ENCODE measurements around the gene HNRNPUL2. TPM values are rescaled to one million over a fixed set of nuclear protein-coding genes. Genes with fewer than 3 reads are reported as not detected.

HNRNPUL2 gene
- total and polyA plus RNA-seq, 9 of the 15 experiments (the other 6 are each of a cell fraction or from before 2014, with no cell fraction given): 0.89 to 44.3 (median 15.2) TPM

DNA sequence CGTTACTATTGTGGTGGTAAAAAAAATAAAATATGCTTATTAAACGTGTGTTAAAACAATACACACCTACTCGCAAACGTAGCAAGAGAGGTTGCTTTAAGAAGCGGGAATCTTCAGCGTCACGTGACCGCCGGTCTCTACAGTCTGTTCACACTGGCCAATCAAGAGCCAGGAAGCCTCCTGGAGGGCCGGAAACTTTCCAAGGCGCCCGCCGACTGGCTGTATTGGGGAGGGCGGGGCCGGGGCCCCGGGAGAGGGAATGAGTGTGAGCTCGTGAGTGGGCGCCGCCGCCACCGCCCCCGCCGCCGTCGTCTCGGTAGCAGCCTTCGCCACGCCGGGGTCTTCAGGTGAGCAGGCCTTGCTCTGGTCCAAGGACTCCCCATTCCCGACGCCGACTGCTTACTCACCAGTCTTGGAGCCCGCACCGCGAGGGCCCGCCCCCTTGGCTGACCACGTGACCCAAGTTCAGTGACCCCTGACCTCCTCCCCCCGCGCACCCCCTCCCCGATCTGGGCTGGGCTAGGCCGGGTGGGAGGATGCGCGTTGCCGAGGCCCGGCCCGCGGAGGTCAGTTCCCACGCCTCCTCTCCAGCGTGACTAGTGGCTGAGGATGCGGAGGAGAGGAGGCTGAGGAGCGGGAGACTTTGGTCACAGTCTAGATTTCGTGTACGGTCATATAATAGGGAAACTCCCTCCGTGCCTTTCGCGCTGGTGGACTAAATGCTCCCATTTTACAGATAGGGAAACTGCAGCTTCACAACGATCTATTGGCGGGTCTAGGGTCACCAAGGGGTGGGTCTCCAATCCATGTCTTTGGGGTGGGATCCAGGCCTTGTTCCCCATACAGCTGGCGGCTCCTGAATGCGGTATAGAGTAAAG is 44.1 kb upstream of the HNRNPUL2 start, which contains the start of gene TAF6L (continued):
- TF ChIP-seq, protein P1, sequence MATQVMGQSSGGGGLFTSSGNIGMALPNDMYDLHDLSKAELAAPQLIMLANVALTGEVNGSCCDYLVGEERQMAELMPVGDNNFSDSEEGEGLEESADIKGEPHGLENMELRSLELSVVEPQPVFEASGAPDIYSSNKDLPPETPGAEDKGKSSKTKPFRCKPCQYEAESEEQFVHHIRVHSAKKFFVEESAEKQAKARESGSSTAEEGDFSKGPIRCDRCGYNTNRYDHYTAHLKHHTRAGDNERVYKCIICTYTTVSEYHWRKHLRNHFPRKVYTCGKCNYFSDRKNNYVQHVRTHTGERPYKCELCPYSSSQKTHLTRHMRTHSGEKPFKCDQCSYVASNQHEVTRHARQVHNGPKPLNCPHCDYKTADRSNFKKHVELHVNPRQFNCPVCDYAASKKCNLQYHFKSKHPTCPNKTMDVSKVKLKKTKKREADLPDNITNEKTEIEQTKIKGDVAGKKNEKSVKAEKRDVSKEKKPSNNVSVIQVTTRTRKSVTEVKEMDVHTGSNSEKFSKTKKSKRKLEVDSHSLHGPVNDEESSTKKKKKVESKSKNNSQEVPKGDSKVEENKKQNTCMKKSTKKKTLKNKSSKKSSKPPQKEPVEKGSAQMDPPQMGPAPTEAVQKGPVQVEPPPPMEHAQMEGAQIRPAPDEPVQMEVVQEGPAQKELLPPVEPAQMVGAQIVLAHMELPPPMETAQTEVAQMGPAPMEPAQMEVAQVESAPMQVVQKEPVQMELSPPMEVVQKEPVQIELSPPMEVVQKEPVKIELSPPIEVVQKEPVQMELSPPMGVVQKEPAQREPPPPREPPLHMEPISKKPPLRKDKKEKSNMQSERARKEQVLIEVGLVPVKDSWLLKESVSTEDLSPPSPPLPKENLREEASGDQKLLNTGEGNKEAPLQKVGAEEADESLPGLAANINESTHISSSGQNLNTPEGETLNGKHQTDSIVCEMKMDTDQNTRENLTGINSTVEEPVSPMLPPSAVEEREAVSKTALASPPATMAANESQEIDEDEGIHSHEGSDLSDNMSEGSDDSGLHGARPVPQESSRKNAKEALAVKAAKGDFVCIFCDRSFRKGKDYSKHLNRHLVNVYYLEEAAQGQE (IDR thresholded peaks at IDR 0.05; ENCODE audit: borderline replicate concordance): peak; percentile 82
- TF ChIP-seq, protein P1 (CRISPR knock-in tag; IDR thresholded peaks at IDR 0.05; ENCODE audit: low read depth): no peak
- TF ChIP-seq, protein P2, sequence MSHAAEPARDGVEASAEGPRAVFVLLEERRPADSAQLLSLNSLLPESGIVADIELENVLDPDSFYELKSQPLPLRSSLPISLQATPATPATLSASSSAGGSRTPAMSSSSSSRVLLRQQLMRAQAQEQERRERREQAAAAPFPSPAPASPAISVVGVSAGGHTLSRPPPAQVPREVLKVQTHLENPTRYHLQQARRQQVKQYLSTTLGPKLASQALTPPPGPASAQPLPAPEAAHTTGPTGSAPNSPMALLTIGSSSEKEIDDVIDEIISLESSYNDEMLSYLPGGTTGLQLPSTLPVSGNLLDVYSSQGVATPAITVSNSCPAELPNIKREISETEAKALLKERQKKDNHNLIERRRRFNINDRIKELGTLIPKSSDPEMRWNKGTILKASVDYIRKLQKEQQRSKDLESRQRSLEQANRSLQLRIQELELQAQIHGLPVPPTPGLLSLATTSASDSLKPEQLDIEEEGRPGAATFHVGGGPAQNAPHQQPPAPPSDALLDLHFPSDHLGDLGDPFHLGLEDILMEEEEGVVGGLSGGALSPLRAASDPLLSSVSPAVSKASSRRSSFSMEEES (CRISPR knock-in tag; IDR thresholded peaks at IDR 0.05): peak; percentile 99
- peak; percentile 63; the same call in 1 of the 2 replicates for TF ChIP-seq POLR2AphosphoS2 (IDR thresholded peaks at IDR 0.05; ENCODE audit: low read length)
- TF ChIP-seq, protein P3, sequence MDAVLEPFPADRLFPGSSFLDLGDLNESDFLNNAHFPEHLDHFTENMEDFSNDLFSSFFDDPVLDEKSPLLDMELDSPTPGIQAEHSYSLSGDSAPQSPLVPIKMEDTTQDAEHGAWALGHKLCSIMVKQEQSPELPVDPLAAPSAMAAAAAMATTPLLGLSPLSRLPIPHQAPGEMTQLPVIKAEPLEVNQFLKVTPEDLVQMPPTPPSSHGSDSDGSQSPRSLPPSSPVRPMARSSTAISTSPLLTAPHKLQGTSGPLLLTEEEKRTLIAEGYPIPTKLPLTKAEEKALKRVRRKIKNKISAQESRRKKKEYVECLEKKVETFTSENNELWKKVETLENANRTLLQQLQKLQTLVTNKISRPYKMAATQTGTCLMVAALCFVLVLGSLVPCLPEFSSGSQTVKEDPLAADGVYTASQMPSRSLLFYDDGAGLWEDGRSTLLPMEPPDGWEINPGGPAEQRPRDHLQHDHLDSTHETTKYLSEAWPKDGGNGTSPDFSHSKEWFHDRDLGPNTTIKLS (IDR thresholded peaks at IDR 0.05; ENCODE audit: borderline replicate concordance, low read depth): peak; percentile 40; the same call in 1 of the 2 replicates
- no peak for TF ChIP-seq ZBTB17 (CRISPR knock-in tag; IDR thresholded peaks at IDR 0.05)
- no peak for TF ChIP-seq ZNF717 (CRISPR knock-in tag; IDR thresholded peaks at IDR 0.05)
- no peak for TF ChIP-seq ZNF24 (IDR thresholded peaks at IDR 0.05)
- TF ChIP-seq, protein P4, sequence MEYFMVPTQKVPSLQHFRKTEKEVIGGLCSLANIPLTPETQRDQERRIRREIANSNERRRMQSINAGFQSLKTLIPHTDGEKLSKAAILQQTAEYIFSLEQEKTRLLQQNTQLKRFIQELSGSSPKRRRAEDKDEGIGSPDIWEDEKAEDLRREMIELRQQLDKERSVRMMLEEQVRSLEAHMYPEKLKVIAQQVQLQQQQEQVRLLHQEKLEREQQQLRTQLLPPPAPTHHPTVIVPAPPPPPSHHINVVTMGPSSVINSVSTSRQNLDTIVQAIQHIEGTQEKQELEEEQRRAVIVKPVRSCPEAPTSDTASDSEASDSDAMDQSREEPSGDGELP (CRISPR knock-in tag; IDR thresholded peaks at IDR 0.05; ENCODE audit: borderline replicate concordance): peak; percentile 87
- TF ChIP-seq, protein P5, sequence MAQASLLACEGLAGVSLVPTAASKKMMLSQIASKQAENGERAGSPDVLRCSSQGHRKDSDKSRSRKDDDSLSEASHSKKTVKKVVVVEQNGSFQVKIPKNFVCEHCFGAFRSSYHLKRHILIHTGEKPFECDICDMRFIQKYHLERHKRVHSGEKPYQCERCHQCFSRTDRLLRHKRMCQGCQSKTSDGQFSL (CRISPR knock-in tag; IDR thresholded peaks at IDR 0.05): peak; percentile 95
- TF ChIP-seq, protein P5 (tag; IDR thresholded peaks at IDR 0.05): peak in 1 of 2 experiments; percentile 87; a peak in 2 of 4 replicates
- no peak for TF ChIP-seq SMARCE1 (IDR thresholded peaks at IDR 0.05)
- 0 out of 4 replicates have a peak, but pooled peaks of 1 of the 2 experiments have one; percentile 18 for TF ChIP-seq SIX5 (IDR thresholded peaks at IDR 0.05; ENCODE audit: borderline replicate concordance in 1 of 2, insufficient read depth in 1 of 2, low read depth in 1 of 2, low read length in 2 of 2)
